Measurements from ENCODE around the gene DDX17. TPM values are rescaled to one million over a fixed set of nuclear protein-coding genes. Genes with fewer than 3 reads are reported as not detected.

DDX17 gene
- polyA plus RNA-seq, 1 donor (not counting 4 experiments of a cell fraction or from before 2014, with no cell fraction given): 270 TPM

- H3K36me3 ChIP-seq (ENCODE audit: control insufficient read depth in 2 of 2, extremely low read depth in 1 of 2, insufficient read depth in 2 of 2, low read length in 2 of 2): no peaks in the 10 kb centered on the region
- no peak overlapping the region for H3K27ac ChIP-seq (ENCODE audit: control insufficient read depth, insufficient read depth, low read length)
- DNase-seq (ENCODE audit: low read depth, low spot score) (no peak), FAIRE-seq (no peak)
- no peak overlapping the region for H2AFZ ChIP-seq (ENCODE audit: control insufficient read depth, low read length)
- H3K4me1 ChIP-seq (ENCODE audit: control insufficient read depth, extremely low read depth, insufficient read depth, low read length): peaks cover 15% of the 10 kb centered on the region
- no peak overlapping the region for H3K4me3 ChIP-seq (ENCODE audit: control insufficient read depth in 2 of 3, extremely low read depth in 1 of 3, insufficient read depth in 2 of 3, low read depth in 1 of 3, low read length in 3 of 3)
- H3K79me2 ChIP-seq (ENCODE audit: control insufficient read depth, insufficient read depth, low read length): no peaks in the 10 kb centered on the region
- no peaks in the 10 kb centered on the region for H3K9me1 ChIP-seq (ENCODE audit: control insufficient read depth, extremely low read depth, insufficient read depth, low read length)
- no peak overlapping the region for H3K9ac ChIP-seq (ENCODE audit: control insufficient read depth, extremely low read depth, insufficient read depth, low read length)
- H3K9me3 ChIP-seq (ENCODE audit: control insufficient read depth, low read depth, low read length): no peaks in the 10 kb centered on the region
- peaks cover 2% of the 10 kb centered on the region for H4K20me1 ChIP-seq (ENCODE audit: control insufficient read depth, extremely low read depth, insufficient read depth, low read length)
- no peak overlapping the region for H3K4me2 ChIP-seq (ENCODE audit: control insufficient read depth, extremely low read depth, insufficient read depth, low read depth, low read length)
- dilution Hi-C loops (cut with MboI; ENCODE audit: extremely low pct_ligation_motif_present, low sequenced_read_pairs): no loop called here
- TF ChIP-seq CTCF (optimal IDR thresholded peaks at IDR 0.05 in 1 of 3, IDR thresholded peaks at IDR 0.05 in 1 of 3, conservative IDR thresholded peaks at IDR 0.05 in 1 of 3; ENCODE audit: extremely low read depth in 1 of 3, insufficient read depth in 2 of 3, low read length in 3 of 3): no peak
- TF ChIP-seq EZH2 (IDR thresholded peaks at IDR 0.05; ENCODE audit: low read length): no peak
- peaks cover 84% of the 10 kb centered on the region for H3K27me3 ChIP-seq (ENCODE audit: control insufficient read depth, extremely low read depth, insufficient read depth, low read length)
Measured at GRCh38 chr22:38456841-38457699, 49.0 kb downstream of the DDX17 start.

GRCh38 chr22:38456272-38456835 is 49.8 kb downstream of the DDX17 start:
- Histone ChIP-seq H3K4me1 (ENCODE audit: control insufficient read depth, extremely low read depth, insufficient read depth, low read length) (peaks cover 14% of the 10 kb centered on the region), H3K79me2 (ENCODE audit: control insufficient read depth, insufficient read depth, low read length) (no peaks in the 10 kb centered on the region), H3K9me1 (ENCODE audit: control insufficient read depth, extremely low read depth, insufficient read depth, low read length) (no peaks in the 10 kb centered on the region), H3K9me3 (ENCODE audit: control insufficient read depth, low read depth, low read length) (no peaks in the 10 kb centered on the region), H3K4me2 (ENCODE audit: control insufficient read depth, extremely low read depth, insufficient read depth, low read depth, low read length) (no peak overlapping the region), H3K4me3 (ENCODE audit: control insufficient read depth in 2 of 3, extremely low read depth in 1 of 3, insufficient read depth in 2 of 3, low read depth in 1 of 3, low read length in 3 of 3) (no peak overlapping the region), H3K36me3 (ENCODE audit: control insufficient read depth in 2 of 2, extremely low read depth in 1 of 2, insufficient read depth in 2 of 2, low read length in 2 of 2) (no peaks in the 10 kb centered on the region), H3K27me3 (ENCODE audit: control insufficient read depth, extremely low read depth, insufficient read depth, low read length) (peaks cover 77% of the 10 kb centered on the region), H3K27ac (ENCODE audit: control insufficient read depth, insufficient read depth, low read length) (no peak overlapping the region), H2AFZ (ENCODE audit: control insufficient read depth, low read length) (no peak overlapping the region), H3K9ac (ENCODE audit: control insufficient read depth, extremely low read depth, insufficient read depth, low read length) (no peak overlapping the region), H4K20me1 (ENCODE audit: control insufficient read depth, extremely low read depth, insufficient read depth, low read length) (peaks cover 2% of the 10 kb centered on the region)
- TF ChIP-seq CTCF (optimal IDR thresholded peaks at IDR 0.05 in 1 of 3, IDR thresholded peaks at IDR 0.05 in 1 of 3, conservative IDR thresholded peaks at IDR 0.05 in 1 of 3; ENCODE audit: extremely low read depth in 1 of 3, insufficient read depth in 2 of 3, low read length in 3 of 3): no peak
- TF ChIP-seq EZH2 (IDR thresholded peaks at IDR 0.05; ENCODE audit: low read length): peak; percentile 54
- dilution Hi-C loops (cut with MboI; ENCODE audit: extremely low pct_ligation_motif_present, low sequenced_read_pairs): no loop called here
- FAIRE-seq: no peak
- DNase-seq (ENCODE audit: low read depth, low spot score): no peak

Data from keratinocyte (primary cell).